Measurements from ENCODE around the gene GPX8.

GRCh38 chr5:55123365-55123764 lies 36.6 kb upstream of the GPX8 start:
- TF ChIP-seq REST (IDR thresholded peaks at IDR 0.05) (no peak), CTCF (IDR thresholded peaks at IDR 0.05; ENCODE audit: low read depth, low read length, missing input control) (no peak), RAD21 (IDR thresholded peaks at IDR 0.05) (no peak), MAX (IDR thresholded peaks at IDR 0.05) (no peak), SP1 (IDR thresholded peaks at IDR 0.05) (no peak)

All from liver (tissue), 3 donors.